GM19467 (cell line): ENCODE results near the gene CERK.

Experiments
- ATAC-seq: cut with Tn5 transposase; IDR thresholded peaks from one replicate; pipeline ENCODE4 v1.9.1; 2021; ENCODE audit warnings: mild to moderate bottlenecking, moderate library complexity; ENCODE audit not compliant: unreplicated experiment

The CERK gene

GRCh38 chr22:46679706-46680269, 58.3 kb downstream of the CERK start:
- no peak for ATAC-seq

GRCh38 chr22:46678785-46679700, 59.0 kb downstream of the CERK start:
- ATAC-seq = no peak

GRCh38 chr22:46678003-46678657, 59.9 kb downstream of the CERK start:
- ATAC-seq = no peak

DNA sequence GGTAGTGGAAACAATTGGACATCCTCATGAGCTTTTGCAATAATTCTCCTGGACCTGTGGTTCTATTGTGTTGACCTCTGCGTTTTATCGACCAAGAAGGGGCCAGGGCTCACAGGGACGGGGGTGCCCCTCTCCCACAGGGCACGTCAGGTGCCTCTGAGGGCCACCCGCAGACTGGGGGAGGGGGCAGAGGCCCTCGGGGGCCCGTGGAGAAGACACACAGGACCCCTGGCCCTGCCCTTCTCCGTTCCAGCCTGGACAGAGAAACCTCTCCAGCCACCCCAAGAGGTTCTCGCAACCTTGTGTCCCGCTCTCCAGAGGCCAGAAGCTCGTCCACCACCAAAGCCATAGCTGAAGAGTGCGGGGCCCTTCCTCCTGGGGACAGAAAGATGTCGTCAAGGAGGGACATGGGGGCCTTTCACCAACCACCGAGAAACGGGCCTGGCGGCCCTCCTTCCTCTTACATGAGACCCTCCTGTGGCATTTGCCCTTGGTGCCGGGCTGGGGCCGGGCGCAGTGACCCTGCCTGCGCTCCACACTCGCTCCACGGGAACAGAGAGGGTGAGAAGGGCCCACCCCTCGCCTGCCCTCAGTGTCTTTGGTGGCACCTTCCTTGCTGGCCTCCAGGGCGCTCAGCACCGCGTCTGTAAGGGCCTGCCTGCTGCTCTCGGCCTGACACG, 60.6 kb downstream of the CERK start:
- ATAC-seq = no peak

DNA sequence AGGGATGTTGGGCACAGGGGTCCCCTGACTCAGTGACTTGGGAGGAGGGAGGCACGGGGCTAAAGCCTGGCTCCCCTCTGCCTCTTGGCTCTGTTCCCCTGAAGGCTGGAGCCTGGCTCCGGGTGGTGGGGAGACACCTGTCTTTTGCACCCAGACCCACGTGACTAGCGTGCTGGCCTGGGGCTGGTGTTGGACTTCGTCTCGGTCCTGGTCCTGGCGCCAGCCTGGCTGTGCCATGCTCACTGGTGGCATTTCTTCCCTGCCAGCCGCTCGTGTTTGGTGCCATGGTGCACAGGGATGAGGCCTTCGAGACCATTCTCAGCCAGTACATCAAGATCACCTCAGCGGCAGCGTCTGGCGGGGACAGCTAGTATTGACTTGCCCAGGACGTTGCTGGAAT, 61.2 kb downstream of the CERK start:
- no peak for ATAC-seq

DNA sequence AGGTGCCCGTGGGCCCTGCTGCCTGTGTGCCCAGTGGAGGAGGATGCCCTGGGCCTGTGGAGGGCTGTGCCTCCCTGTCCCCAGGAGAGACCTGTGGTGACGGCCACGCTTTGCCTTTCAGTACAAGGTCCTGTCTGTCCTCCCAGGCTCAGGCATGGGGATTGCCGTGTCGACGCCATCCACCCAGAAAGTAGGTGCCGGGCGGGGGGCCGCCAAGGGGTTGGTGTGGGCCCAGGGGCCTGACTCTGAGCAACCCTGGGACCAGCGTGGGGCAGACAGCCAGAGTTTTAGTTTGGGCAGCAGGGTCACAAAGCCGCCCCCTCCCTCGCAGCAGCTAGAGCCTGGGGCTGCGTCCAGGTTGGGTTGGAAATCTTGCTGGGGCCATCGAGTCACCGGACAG, 61.6 kb downstream of the CERK start:
- no peak for ATAC-seq

DNA sequence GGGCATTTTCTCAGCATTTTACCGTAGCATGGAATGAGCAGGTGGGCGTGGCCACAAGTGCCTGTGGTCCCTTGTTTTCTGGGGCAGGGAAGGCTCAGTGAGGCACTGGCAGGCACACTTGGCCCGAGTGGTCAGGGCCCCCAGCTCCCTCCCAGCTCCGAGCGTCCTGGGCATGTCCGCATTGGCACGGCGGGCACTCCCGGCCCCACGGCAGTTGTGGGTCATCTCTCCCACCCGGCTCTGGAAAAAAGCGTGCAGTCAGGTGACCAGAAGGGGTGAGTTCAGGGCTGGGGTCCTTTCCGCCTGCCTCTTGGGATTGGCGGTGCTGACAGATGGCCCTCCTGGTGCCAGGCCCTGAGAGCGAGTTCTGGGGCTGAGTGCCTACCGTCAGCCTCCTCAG, 62.1 kb downstream of the CERK start:
- no peak for ATAC-seq

GRCh38 chr22:46675479-46675878, 62.6 kb downstream of the CERK start:
- no peak for ATAC-seq

DNA sequence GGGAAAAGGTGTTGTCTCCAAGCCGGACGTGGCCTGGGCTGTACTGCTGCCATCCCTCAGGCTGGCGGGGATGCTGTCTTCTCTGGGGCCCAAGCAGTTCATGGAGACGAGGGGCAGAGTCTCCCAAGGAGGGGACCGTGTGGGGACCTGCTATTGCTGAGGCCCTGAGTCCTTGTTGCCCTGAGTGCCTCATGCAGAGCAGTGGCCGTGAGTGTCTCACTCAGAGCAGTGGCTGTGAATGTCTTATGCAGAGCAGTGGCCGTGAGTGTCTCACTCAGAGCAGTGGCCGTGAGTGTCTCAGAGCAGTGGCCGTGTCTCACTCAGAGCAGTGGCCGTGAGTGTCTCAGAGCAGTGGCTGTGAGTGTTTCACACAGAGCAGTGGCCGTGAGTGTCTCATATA, 63.1 kb downstream of the CERK start:
- ATAC-seq = no peak

DNA sequence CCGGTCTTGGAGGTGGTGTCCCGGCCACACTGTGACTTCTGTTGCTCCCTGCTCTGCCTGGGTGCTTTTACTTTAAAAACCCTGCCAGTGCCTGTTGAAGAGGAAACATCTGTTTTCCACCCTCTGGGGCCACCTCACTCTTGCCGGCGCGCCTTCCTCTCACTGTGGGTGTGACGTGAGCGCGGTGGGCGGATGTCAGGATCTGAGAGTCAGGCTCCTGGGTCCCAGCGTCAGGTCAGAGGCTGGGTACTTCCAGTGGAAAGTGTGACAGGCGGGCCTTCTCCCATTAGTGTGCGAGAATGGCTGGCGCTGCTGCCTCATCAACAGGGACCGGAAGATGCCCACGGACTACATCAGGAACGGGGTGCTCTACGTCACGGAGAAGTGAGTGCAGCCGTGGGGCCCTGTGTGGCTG, 63.7 kb downstream of the CERK start:
- ATAC-seq = no peak

GRCh38 chr22:46673662-46674236, 64.3 kb downstream of the CERK start:
- no peak for ATAC-seq

DNA sequence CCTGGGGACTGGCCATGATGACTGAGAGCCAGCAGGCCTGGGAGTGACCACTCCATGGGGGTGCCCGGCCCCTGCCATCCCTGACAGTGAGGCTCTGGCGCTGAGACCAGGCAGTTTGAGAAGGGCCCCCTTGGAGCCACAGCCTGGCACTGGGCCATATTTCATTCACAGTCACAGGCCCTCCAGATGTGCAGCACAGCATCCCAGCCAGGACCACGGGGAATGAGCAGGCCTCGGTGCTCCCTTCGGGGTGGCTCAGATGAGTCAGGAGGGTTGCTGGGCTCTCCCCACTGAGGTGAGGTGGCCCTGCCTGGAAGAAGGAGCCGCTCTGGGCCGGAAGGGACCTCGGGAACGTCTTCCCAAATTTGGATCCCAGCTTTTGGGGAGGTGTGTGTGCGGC, 64.8 kb downstream of the CERK start:
- ATAC-seq = no peak

GRCh38 chr22:46672731-46673130, 65.3 kb downstream of the CERK start:
- no peak for ATAC-seq

- ATAC-seq = no peak
These were observed 66.1 kb downstream of the CERK start for GRCh38 chr22:46671824-46672432.

DNA sequence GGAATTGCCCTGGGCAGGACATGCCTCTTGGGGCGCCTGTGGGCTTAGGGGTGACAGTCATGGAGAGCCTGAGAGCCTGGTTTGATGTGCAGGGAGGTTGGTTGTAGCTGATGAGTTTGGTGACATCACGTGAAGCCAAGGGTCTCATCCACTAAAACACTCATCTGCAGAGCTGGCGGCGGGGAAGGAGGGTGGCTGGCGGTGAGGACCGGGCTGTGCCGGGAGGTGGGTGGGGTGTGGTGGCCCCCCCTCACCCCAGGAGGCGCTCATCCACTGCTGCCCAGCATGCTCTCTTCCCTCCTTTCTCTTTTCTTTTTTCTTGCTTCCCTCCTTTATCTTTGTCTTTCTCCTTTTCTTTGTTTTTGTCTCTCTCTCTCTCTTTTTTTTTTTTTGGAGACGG, 68.9 kb downstream of the CERK start:
- ATAC-seq = no peak

DNA sequence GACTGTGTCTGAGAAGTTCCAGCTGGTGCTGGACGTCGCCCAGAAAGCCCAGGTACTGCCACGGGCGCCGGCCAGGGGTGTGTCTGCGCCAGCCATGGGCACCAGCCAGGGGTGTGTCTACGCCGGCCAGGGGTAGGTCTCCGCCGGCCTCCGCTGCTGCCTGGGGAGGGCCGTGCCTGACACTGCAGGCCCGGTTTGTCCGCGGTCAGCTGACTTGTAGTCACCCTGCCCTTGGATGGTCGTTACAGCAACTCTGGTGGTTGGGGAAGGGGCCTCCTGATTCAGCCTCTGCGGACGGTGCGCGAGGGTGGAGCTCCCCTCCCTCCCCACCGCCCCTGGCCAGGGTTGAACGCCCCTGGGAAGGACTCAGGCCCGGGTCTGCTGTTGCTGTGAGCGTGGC, 69.9 kb downstream of the CERK start:
- no peak for ATAC-seq

GRCh38 chr22:46667245-46667623, 70.8 kb downstream of the CERK start:
- no peak for ATAC-seq

GRCh38 chr22:46666577-46667244, 71.3 kb downstream of the CERK start:
- ATAC-seq = no peak

- ATAC-seq = no peak
These were observed 72.2 kb downstream of the CERK start for GRCh38 chr22:46665751-46666280.

GRCh38 chr22:46665151-46665695, 72.8 kb downstream of the CERK start:
- ATAC-seq = no peak
